Esophagus muscularis mucosa (tissue), 4 donors: ENCODE data around the gene NHSL1.

Experiments
- EP300 ChIP-seq: sonication (generic); formaldehyde crosslinking; IDR thresholded peaks from one replicate; pipeline ENCODE4 v1.6.1; 2017; ENCODE audit warnings: antibody characterized with exemption
- POLR2A ChIP-seq: fragments of 450-650 bp; IDR thresholded peaks from one replicate; pipeline ENCODE4 v1.6.1; 2017; ENCODE audit warnings: antibody characterized with exemption, moderate library complexity, mild to moderate bottlenecking, low read depth
- TF ChIP-seq, protein P1 (sequence below), 3 experiments: fragments of 200-600 bp in 2 of 3; fragments of 450-650 bp in 1 of 3; sonication (generic) in 2 of 3; IDR thresholded peaks; one replicate each; pipeline ENCODE4 v1.5.1; 2017 to 2019; ENCODE audit warnings: antibody characterized with exemption in 3 of 3, mild to moderate bottlenecking in 2 of 3, moderate library complexity in 1 of 3

DNA sequence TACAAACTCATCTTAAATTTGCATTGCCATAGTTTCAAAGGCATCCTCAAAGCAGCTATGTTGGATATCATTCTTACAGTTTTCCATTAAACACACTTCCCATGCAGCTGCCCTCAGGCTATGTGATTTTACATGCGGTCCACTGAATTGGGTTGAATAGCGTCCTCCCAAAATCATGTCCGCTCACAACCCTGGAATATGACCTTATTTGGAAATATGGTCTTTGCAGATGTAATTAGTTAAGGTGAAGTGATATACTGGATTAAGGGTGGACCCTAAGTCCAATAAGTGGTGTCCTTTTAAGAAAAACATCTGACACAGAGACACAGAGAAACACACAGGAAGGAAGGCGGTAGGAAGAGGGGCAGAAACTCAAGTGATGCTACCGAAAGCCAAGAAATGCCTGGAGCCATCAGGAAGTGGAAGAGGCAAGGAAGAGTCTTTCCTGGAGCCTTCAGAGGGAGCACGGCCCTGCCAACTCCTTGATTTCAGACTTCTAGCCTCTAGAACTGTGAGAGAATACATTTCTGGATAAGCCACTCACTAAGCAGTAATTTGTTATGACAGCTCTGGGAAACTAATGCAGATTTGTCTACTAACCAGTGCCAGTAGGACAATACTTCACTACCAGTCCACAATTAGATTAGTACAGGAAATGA, 42.7 kb upstream of the NHSL1 start:
- TF ChIP-seq, protein P1, sequence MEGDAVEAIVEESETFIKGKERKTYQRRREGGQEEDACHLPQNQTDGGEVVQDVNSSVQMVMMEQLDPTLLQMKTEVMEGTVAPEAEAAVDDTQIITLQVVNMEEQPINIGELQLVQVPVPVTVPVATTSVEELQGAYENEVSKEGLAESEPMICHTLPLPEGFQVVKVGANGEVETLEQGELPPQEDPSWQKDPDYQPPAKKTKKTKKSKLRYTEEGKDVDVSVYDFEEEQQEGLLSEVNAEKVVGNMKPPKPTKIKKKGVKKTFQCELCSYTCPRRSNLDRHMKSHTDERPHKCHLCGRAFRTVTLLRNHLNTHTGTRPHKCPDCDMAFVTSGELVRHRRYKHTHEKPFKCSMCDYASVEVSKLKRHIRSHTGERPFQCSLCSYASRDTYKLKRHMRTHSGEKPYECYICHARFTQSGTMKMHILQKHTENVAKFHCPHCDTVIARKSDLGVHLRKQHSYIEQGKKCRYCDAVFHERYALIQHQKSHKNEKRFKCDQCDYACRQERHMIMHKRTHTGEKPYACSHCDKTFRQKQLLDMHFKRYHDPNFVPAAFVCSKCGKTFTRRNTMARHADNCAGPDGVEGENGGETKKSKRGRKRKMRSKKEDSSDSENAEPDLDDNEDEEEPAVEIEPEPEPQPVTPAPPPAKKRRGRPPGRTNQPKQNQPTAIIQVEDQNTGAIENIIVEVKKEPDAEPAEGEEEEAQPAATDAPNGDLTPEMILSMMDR (IDR thresholded peaks at IDR 0.05), result no peak
- TF ChIP-seq EP300 (no peak), POLR2A (no peak)
